ENCODE measurements around the gene PREP.
A peak's percentile ranks its signal among the peaks of the same experiment; 100 is the strongest.
"Not testable (repeated sequence)": the region's sequence is repeated elsewhere in the genome, so short reads cannot be mapped to it uniquely, and the experiment has no call there.

Gene PREP

DNA sequence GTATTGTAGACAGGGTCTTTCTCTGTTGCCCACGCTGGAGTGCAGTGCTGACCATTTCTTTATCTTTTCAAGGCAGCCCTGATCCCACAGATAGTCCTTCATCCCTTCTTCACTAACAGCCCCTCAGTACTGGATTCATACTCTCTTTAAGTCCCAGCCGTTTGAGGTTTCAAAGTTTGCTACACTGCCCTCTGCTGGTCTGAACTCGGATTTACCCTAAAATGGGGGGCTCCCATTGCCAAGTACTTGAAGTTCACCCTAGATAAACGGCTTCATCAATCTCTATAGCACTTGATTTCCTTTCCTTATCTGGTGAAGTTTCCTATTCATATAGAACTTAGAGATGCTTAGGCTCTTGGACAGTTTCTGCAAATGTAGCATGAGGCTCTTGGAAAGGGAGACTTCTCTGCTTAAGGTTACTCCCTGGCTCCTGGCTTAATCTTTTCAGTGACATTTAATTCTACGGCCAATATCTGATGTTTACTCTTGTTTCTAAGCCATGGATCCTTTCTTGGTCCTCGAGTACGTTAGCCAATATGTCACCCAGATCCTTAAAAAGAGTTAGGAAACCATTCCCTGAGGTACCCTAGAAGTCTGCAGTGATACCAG, 21.4 kb upstream of the PREP start:
- peak; percentile 59 to 76 for DNase-seq (ENCODE audit: low spot score in 2 of 2)
- Histone ChIP-seq H3K27me3 (ENCODE audit: low read depth) (no peaks in the 10 kb centered on the region), H3K4me1 (no peaks in the 10 kb centered on the region), H3K4me3 (no peak overlapping the region), H3K9me3 (no peaks in the 10 kb centered on the region; the same call in 1 of the 2 replicates), H3K36me3 (replicated peaks) (no peaks in the 10 kb centered on the region)
- in situ Hi-C loops (cut with MboI; ENCODE audit: low sequenced_read_pairs), result no loop called here

DNA sequence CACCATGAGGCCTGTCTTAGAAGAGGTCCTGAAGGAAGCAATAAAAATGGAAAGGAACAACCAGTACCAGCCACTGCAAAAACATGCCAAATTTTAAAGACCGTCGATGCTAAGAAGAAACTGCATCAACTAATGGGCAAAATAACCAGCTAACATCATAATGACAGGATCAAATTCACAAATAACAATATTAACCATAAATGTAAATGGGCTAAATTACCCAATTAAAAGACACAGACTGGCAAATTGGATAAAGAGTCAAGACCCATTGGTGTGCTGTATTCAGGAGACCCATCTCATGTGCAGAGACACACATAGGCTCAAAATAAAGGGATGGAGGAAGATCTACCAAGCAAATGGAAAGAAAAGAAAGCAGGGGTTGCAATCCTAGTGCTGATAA, 14.1 kb upstream of the PREP start:
- H3K4me1 ChIP-seq; in situ Hi-C loops (cut with MboI; ENCODE audit: low sequenced_read_pairs); H3K4me3 ChIP-seq; DNase-seq (ENCODE audit: low spot score in 2 of 2); H3K27me3 ChIP-seq (ENCODE audit: low read depth); H3K9me3 ChIP-seq; H3K36me3 ChIP-seq (replicated peaks): not testable (repeated sequence)

DNA sequence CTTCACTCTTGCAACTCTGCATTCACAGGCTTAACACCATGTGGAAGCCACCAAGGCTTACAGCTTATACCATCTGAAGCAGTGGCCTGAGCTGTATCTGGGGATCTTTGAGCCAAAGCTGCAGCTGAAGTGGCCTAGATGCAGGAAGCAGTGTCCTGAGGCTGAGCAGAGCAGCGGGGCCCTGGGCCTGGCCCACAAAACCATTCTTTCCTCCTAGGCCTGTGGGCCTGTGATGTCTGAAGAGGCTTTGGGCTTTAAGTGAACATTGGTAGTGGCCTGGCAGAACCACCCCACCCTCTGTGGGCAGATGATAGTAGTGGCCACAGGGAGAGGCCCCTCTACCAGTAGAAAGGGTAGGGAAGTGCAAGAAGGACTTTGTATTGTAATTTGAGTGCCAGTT, 6.9 kb upstream of the PREP start:
- H3K27me3 ChIP-seq (ENCODE audit: low read depth), result no peaks in the 10 kb centered on the region
- DNase-seq (ENCODE audit: low spot score in 2 of 2), result no peak
- no peaks in the 10 kb centered on the region; the same call in 1 of the 2 replicates for H3K9me3 ChIP-seq
- H3K36me3 ChIP-seq (replicated peaks), result no peaks in the 10 kb centered on the region
- H3K4me3 ChIP-seq, result no peak overlapping the region
- no peaks in the 10 kb centered on the region for H3K4me1 ChIP-seq
- in situ Hi-C loops (cut with MboI; ENCODE audit: low sequenced_read_pairs), result no loop called here

DNA sequence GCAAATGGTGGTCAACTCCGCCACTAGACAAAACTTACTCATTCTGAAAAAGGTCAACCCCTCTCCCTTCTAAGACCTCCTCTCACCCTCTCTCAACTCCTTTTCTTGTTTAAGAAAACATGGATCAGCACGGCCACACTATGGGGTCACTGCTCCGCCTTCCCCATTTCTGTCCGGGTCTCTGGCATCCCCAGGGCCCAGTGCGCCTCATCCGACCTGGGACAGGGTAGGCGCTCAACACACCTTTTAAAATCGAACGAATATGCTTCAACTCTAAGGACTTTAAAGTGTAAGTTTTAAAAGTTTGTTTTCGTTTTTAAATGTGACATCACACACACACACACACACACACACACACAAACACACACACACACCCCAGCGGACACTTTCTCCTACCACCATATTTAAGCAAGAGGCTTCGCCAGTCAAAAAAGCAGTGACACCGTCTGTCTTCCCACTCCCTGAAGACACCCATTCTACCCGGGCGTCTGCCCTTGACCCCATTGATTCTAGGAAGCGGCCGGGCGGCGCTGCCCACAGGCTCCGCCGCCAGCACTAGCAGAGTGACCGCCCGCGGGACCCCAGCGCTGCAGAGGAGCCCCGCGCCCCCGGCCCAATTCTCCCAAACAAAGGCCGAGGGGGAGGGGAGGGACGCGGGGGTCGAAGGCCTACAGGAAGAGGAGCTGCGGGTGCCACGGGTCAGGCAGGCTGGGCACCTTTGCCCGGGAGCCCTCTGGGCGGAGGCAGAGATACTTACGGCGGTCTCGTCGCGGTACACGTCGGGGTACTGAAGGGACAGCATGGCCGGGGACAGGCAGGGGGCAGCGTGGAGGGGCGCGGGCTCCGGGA, 568 bp downstream of the PREP start:
- peak overlapping the region; percentile 90 for H3K4me3 ChIP-seq
- in situ Hi-C loops (cut with MboI; ENCODE audit: low sequenced_read_pairs), result loop anchor here (5.0 kb wide), 1 partner anchor 315 kb away; no protein-coding TSS in a partner anchor
- H3K36me3 ChIP-seq (replicated peaks), result no peaks in the 10 kb centered on the region
- no peaks in the 10 kb centered on the region for H3K9me3 ChIP-seq
- DNase-seq (ENCODE audit: low spot score in 2 of 2), result peak; percentile 22 to 48
- H3K4me1 ChIP-seq, result peaks cover 15% of the 10 kb centered on the region
- H3K27me3 ChIP-seq (ENCODE audit: low read depth), result no peaks in the 10 kb centered on the region

DNA sequence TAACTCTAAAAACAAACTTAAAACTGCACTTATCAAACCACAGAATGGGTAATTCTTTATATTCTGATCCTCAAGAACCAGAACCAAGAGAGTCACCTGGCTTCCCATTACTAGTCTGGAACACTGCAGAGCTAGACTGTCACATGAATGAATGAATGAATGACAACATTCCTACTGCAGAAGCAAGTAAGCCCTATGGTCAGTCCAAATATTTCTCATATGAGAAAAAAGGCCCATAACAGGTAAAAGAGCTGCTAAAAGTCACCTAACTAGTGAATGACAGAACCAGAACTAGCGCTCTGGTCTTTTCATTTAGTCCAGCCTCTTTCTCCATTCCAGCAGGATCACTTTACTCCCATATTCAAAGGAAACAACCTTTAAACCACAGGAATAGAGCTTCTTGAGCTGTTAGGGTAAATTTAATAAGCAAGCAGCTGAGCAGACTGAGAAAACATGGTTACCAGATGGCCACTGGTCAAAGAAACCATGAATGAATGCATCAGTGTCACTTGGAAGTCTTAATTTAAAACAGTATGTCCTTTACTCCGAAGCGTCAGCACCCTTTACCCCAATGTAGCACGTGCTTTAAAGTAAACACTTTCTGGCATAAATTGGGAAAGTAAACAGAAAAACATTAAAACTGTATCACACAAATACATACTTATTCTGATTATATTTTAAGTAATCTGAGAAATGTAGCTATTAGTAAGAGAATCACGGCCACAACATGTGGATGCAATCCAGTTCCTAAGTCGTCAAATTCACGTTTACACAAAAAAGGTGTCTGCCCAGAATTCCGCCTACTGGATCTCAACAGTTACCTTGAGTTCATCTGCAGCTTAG, 1.4 kb downstream of the PREP start:
- Histone ChIP-seq H3K36me3 (replicated peaks) (no peaks in the 10 kb centered on the region), H3K4me3 (peak overlapping the region; percentile 90), H3K4me1 (peaks cover 15% of the 10 kb centered on the region), H3K27me3 (ENCODE audit: low read depth) (no peaks in the 10 kb centered on the region), H3K9me3 (no peaks in the 10 kb centered on the region)
- in situ Hi-C loops (cut with MboI; ENCODE audit: low sequenced_read_pairs), result loop anchor here (5.0 kb wide), 1 partner anchor 314 kb away; no protein-coding TSS in a partner anchor
- DNase-seq (ENCODE audit: low spot score in 2 of 2), result no peak

DNA sequence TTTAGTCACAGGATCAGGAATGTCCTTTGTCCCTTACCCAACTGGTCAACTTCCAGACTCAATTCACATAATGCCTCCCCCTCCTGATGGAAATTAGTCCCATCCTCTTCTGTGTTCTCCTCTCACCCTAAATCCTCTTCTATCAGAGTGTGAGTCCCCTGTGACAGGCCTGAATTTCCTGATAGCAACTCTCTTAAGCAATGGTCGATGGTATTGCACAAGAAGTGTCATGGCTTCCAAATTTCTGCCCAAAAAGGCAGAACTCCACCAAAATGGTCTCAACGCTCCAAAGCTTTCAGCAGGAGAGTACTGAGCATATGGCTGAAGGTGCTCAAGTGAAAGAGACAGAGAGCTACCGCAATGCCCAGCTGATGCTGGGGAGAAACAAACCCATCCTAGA, 2.4 kb downstream of the PREP start:
- Histone ChIP-seq H3K27me3 (ENCODE audit: low read depth) (no peaks in the 10 kb centered on the region), H3K36me3 (replicated peaks) (peaks cover 8% of the 10 kb centered on the region), H3K9me3 (no peaks in the 10 kb centered on the region), H3K4me3 (no peak overlapping the region), H3K4me1 (peaks cover 15% of the 10 kb centered on the region)
- no peak for DNase-seq (ENCODE audit: low spot score in 2 of 2)
- in situ Hi-C loops (cut with MboI; ENCODE audit: low sequenced_read_pairs), result loop anchor here (5.0 kb wide), 1 partner anchor 313 kb away; no protein-coding TSS in a partner anchor

DNA sequence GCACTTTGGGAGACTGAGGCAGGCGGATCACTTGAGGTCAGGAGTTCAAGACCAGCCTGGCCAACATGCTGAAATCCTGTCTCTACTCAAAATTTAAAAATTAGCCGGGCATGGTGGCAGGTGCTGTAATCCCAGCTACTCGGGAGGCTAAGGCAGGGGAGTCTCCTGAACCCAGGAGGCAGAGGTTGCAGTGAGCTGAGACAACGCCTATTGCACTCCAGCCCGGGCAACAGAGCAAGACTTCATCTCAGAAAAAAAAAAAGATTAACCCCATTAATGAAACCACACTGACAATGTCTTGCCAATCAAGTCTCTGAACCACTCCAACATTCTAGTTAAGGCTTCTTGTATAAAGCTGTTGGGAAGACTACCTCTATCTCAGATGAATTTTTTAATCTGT, 4.0 kb downstream of the PREP start:
- in situ Hi-C loops (cut with MboI; ENCODE audit: low sequenced_read_pairs), result no loop called here
- no peak for DNase-seq (ENCODE audit: low spot score in 2 of 2)
- no peaks in the 10 kb centered on the region for H3K27me3 ChIP-seq (ENCODE audit: low read depth)
- peaks cover 15% of the 10 kb centered on the region for H3K4me1 ChIP-seq
- H3K4me3 ChIP-seq, result no peak overlapping the region
- peaks cover 11% of the 10 kb centered on the region for H3K36me3 ChIP-seq (replicated peaks)
- no peaks in the 10 kb centered on the region for H3K9me3 ChIP-seq

DNA sequence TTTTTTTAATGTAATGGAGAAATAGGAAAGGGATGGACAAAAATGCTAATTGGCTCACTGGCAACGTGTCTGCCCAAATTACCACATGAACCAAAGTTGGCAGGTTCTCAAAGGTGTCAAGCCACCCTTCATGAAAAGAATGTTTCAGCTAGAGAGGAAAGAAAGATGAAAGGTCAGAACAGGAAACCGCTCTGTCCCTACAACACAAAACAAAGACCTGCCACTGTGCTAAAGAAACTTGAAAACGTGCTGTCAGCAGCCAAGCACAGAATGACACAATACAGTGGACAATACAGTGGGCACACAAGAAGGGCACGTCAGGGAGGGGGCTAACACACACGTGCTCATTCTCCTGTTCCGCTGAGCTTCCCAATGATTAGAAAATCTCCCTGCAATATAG, 4.9 kb downstream of the PREP start:
- no peaks in the 10 kb centered on the region for H3K27me3 ChIP-seq (ENCODE audit: low read depth)
- no peak for DNase-seq (ENCODE audit: low spot score in 2 of 2)
- no peaks in the 10 kb centered on the region for H3K9me3 ChIP-seq
- in situ Hi-C loops (cut with MboI; ENCODE audit: low sequenced_read_pairs), result no loop called here
- H3K4me1 ChIP-seq, result 0 out of 2 replicates have a peak, but pooled peaks cover 11% of the 10 kb centered on the region
- peaks cover 11% of the 10 kb centered on the region for H3K36me3 ChIP-seq (replicated peaks)
- no peak overlapping the region for H3K4me3 ChIP-seq

DNA sequence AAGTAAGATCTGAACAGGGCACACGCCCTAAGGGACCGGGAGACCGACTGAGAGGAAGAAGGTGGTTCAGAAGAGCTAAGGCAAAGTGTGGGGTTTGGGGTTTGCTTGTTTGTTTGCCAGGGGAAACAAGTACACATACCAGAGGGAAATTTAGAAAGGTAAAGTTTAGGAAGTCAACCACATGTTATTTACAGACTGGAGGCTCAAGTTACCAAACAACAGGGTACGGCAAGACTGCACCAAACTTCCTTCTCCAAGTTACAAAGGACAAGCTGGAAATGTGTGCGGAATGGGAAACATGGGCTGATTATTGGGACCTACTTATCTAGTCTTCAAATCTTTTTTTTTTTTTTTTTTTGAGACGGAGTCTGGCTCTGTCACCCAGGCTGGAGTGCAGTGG, 11.2 kb downstream of the PREP start:
- H3K36me3 ChIP-seq (replicated peaks), result peaks cover 11% of the 10 kb centered on the region
- in situ Hi-C loops (cut with MboI; ENCODE audit: low sequenced_read_pairs), result no loop called here
- no peak overlapping the region for H3K4me3 ChIP-seq
- no peaks in the 10 kb centered on the region for H3K27me3 ChIP-seq (ENCODE audit: low read depth)
- H3K9me3 ChIP-seq, result no peaks in the 10 kb centered on the region
- H3K4me1 ChIP-seq, result no peaks in the 10 kb centered on the region
- DNase-seq (ENCODE audit: low spot score in 2 of 2), result no peak

DNA sequence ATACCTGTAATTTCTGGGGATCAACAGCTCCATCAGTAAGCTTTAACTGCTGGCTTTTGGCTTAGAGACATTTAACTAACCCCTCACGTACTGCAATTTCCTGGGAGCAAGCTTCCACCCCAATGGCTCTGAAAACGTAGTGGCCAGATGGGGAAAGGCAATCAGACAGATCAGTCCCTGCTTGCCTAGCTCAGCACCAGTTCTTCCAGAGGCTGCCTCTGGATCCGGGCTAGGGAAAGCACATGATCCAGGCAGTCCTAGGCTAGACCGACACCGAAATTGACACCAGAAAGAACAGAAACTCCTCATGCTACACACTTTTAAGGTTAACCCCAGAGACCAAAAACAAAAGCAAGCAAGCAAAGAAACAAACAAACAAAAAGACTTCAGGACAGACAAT, 13.3 kb downstream of the PREP start:
- Histone ChIP-seq H3K4me3 (no peak overlapping the region), H3K9me3 (no peaks in the 10 kb centered on the region), H3K36me3 (replicated peaks) (no peaks in the 10 kb centered on the region; the same call in 1 of the 2 replicates), H3K27me3 (ENCODE audit: low read depth) (no peaks in the 10 kb centered on the region), H3K4me1 (no peaks in the 10 kb centered on the region; the same call in 1 of the 2 replicates)
- DNase-seq (ENCODE audit: low spot score in 2 of 2), result no peak
- in situ Hi-C loops (cut with MboI; ENCODE audit: low sequenced_read_pairs), result no loop called here

DNA sequence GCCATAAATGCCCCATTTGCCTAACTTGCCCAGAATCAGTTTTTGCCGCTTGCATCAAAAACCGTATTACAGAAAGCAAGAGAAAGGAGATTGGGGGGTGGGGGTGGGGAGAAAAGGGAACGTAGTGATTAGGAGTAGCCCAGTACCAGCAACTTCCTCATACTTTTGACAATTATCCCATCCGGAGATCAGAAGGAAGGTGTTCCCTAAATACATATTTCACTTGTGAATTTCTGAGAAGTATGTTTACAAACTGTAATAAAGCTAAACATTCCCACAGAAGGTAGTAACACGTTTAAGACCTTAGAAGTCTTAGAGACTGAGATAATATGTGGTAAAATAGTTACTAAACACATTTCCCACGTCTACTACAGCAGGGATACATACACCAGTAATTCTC, 14.5 kb downstream of the PREP start:
- DNase-seq (ENCODE audit: low spot score in 2 of 2), result no peak
- H3K4me3 ChIP-seq, result no peak overlapping the region
- no peaks in the 10 kb centered on the region for H3K27me3 ChIP-seq (ENCODE audit: low read depth)
- H3K36me3 ChIP-seq (replicated peaks), result no peaks in the 10 kb centered on the region; the same call in none of the 2 replicates
- H3K9me3 ChIP-seq, result no peaks in the 10 kb centered on the region
- in situ Hi-C loops (cut with MboI; ENCODE audit: low sequenced_read_pairs), result no loop called here
- peaks cover 4% of the 10 kb centered on the region for H3K4me1 ChIP-seq

DNA sequence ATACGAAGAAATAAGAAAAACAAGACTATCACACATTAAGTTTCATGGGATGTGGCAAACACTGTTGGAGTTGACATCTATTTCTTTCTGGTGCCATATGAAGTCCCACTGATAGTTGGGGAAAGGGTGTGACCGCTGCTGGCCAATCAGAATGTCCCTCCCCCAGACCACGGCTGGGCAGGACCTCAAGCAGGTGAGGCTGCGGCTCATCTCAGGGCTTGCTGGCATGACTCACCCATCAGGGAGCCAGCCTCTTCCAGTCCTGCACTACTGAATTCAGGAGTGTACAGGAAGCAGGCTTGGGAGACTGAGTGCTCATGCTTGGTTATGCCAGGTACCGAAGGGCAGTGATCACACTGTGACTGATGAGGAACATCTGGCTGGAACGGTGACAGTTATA, 18.9 kb downstream of the PREP start:
- no peaks in the 10 kb centered on the region for H3K9me3 ChIP-seq
- H3K4me1 ChIP-seq, result peaks cover 10% of the 10 kb centered on the region
- H3K36me3 ChIP-seq (replicated peaks), result no peaks in the 10 kb centered on the region; the same call in none of the 2 replicates
- in situ Hi-C loops (cut with MboI; ENCODE audit: low sequenced_read_pairs), result no loop called here
- no peak overlapping the region for H3K4me3 ChIP-seq
- H3K27me3 ChIP-seq (ENCODE audit: low read depth), result no peaks in the 10 kb centered on the region
- DNase-seq (ENCODE audit: low spot score in 2 of 2), result no peak

DNA sequence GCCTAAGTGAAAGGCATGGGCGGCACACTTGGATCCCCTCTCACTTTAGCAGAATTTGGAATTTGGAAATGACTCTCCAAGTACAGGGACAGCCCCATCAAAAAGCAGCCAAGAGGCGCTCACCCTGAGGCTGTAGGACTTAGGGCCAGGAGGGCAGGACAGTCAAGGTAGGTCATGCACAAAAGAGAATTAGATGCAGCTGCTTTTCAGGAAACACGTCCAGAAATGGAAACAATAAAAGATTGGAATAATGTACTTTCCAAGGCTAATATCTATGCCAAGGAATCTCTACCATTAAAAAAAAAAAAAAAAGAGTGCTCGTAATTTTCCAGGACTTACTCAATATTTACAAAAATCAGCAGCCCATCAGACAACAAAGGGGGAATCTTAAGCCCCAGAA, 19.9 kb downstream of the PREP start:
- no peak for DNase-seq (ENCODE audit: low spot score in 2 of 2)
- H3K27me3 ChIP-seq (ENCODE audit: low read depth), result no peaks in the 10 kb centered on the region
- no peaks in the 10 kb centered on the region; the same call in none of the 2 replicates for H3K36me3 ChIP-seq (replicated peaks)
- no peaks in the 10 kb centered on the region for H3K9me3 ChIP-seq
- in situ Hi-C loops (cut with MboI; ENCODE audit: low sequenced_read_pairs), result no loop called here
- no peak overlapping the region for H3K4me3 ChIP-seq
- H3K4me1 ChIP-seq, result peaks cover 10% of the 10 kb centered on the region

Measured in HAP-1 (cell line).